GM10248 (cell line): ENCODE data around the gene MYO9A.
A peak's percentile ranks its signal among the peaks of the same experiment; 100 is the strongest.

Experiments used
- CTCF ChIA-PET: fragments of 300-600 bp; sonication (Branson Sonifier 250); formaldehyde crosslinking; extraction: SDS; loops from one replicate; lab custom pipeline; 2021; ENCODE audit warnings: antibody characterized with exemption; lab: Yijun Ruan, JAX
- POLR2A ChIA-PET: fragments of 350-650 bp; sonication (Branson Sonifier 250); formaldehyde crosslinking; extraction: SDS; loops from one replicate; lab custom pipeline; 2020; ENCODE audit warnings: antibody characterized with exemption; lab: Yijun Ruan, JAX
- DNase-seq: peaks from one replicate; pipeline ENCODE4 v3.0.0; 2012; ENCODE audit errors: extremely low spot score
- CTCF ChIP-seq: IDR thresholded peaks from 2 replicates; pipeline ENCODE4 v1.5.1; 2012; ENCODE audit warnings: mild to moderate bottlenecking, low read depth; ENCODE audit errors: extremely low read depth, missing control alignments, control extremely low read depth

Gene MYO9A

GRCh38 chr15:71811036-71811736 is 306.8 kb downstream of the MYO9A start:
- ChIA-PET POLR2A (no interaction called here), CTCF (interaction anchor here (1.0 to 1.2 kb wide), 2 partner anchors 9 to 67 kb away, joined by 3 to 4 read pairs; no protein-coding TSS in a partner anchor)
- TF ChIP-seq CTCF = no peak
- DNase-seq = peak; percentile 10

GRCh38 chr15:71810256-71811035 is 307.5 kb downstream of the MYO9A start, which contains the start of gene NR2E3:
TSS of gene NR2E3 (plus strand) at chr15:71810554. CDS start at chr15:71810744, 190 bp downstream.
- ChIA-PET POLR2A (no interaction called here), CTCF (interaction anchor here (1.0 to 1.2 kb wide), 3 partner anchors 8 to 66 kb away, joined by 3 to 4 read pairs (median 3); no protein-coding TSS in a partner anchor)
- no peak for TF ChIP-seq CTCF
- DNase-seq = peak; percentile 17

- POLR2A ChIA-PET = no interaction called here
- no peak for TF ChIP-seq CTCF
- DNase-seq = no peak
- CTCF ChIA-PET = interaction anchor here (0.9 to 1.1 kb wide), 2 partner anchors 8 to 11 kb away, joined by 3 read pairs; no protein-coding TSS in a partner anchor
Measured at GRCh38 chr15:71809346-71809745, 308.6 kb downstream of the MYO9A start.

GRCh38 chr15:71808311-71809020 is 309.5 kb downstream of the MYO9A start:
- DNase-seq = no peak
- ChIA-PET POLR2A (no interaction called here), CTCF (interaction anchor here (0.8 to 2.4 kb wide), 3 partner anchors 56 to 348 kb away, joined by 3 to 7 read pairs (median 6); no protein-coding TSS in a partner anchor)
- no peak for TF ChIP-seq CTCF

- no peak for DNase-seq
- ChIA-PET POLR2A (no interaction called here), CTCF (interaction anchor here (0.8 to 2.4 kb wide), 3 partner anchors 64 to 349 kb away, joined by 4 to 7 read pairs (median 6); no protein-coding TSS in a partner anchor)
- no peak for TF ChIP-seq CTCF
Measured at GRCh38 chr15:71807691-71808091, 310.3 kb downstream of the MYO9A start.
